Measurements from ENCODE around the gene CHRNB4.
"Not testable (repeated sequence)": the region's sequence is repeated elsewhere in the genome, so short reads cannot be mapped to it uniquely, and the experiment has no call there.

The CHRNB4 gene

GRCh38 chr15:78641102-78641748 lies at the start of gene CHRNB4:
CHRNB4 (minus strand) TSS chr15:78641210; CDS start chr15:78641133, 77 bp downstream.
- DNase-seq, result peak; percentile 42
- in situ Hi-C loops (cut with HindIII; ENCODE audit: low pct_ligation_motif_present, low pct_unique_long_range_greater_than_20kb, low sequenced_read_pairs), result no loop called here

- in situ Hi-C loops (cut with HindIII; ENCODE audit: low pct_ligation_motif_present, low pct_unique_long_range_greater_than_20kb, low sequenced_read_pairs), result no loop called here
These were observed 48.6 kb upstream of the CHRNB4 start for GRCh38 chr15:78689626-78690025.

GRCh38 chr15:78685925-78686324 lies 44.9 kb upstream of the CHRNB4 start:
- in situ Hi-C loops (cut with HindIII; ENCODE audit: low pct_ligation_motif_present, low pct_unique_long_range_greater_than_20kb, low sequenced_read_pairs), result no loop called here
- DNase-seq, result no peak

More at GRCh38 chr15:78689626-78690025, 48.6 kb upstream of the CHRNB4 start:
- DNase-seq, result no peak

GRCh38 chr15:78685159-78685921 lies 44.3 kb upstream of the CHRNB4 start:
- in situ Hi-C loops (cut with HindIII; ENCODE audit: low pct_ligation_motif_present, low pct_unique_long_range_greater_than_20kb, low sequenced_read_pairs), result no loop called here
- no peak for DNase-seq

- DNase-seq, result no peak
- in situ Hi-C loops (cut with HindIII; ENCODE audit: low pct_ligation_motif_present, low pct_unique_long_range_greater_than_20kb, low sequenced_read_pairs), result no loop called here
These were observed 43.6 kb upstream of the CHRNB4 start for GRCh38 chr15:78684657-78685056.

- in situ Hi-C loops (cut with HindIII; ENCODE audit: low pct_ligation_motif_present, low pct_unique_long_range_greater_than_20kb, low sequenced_read_pairs); DNase-seq: not testable (repeated sequence)
These were observed 42.6 kb upstream of the CHRNB4 start for GRCh38 chr15:78683599-78683998.

- DNase-seq, result no peak
- in situ Hi-C loops (cut with HindIII; ENCODE audit: low pct_ligation_motif_present, low pct_unique_long_range_greater_than_20kb, low sequenced_read_pairs), result no loop called here
These were observed 41.8 kb upstream of the CHRNB4 start for GRCh38 chr15:78682693-78683410.

- in situ Hi-C loops (cut with HindIII; ENCODE audit: low pct_ligation_motif_present, low pct_unique_long_range_greater_than_20kb, low sequenced_read_pairs), result no loop called here
- no peak for DNase-seq
These were observed 41.1 kb upstream of the CHRNB4 start for GRCh38 chr15:78682004-78682651.

GRCh38 chr15:78681281-78682003 lies 40.4 kb upstream of the CHRNB4 start:
- DNase-seq, result no peak
- in situ Hi-C loops (cut with HindIII; ENCODE audit: low pct_ligation_motif_present, low pct_unique_long_range_greater_than_20kb, low sequenced_read_pairs), result no loop called here

GRCh38 chr15:78680431-78681075 lies 39.5 kb upstream of the CHRNB4 start:
- in situ Hi-C loops (cut with HindIII; ENCODE audit: low pct_ligation_motif_present, low pct_unique_long_range_greater_than_20kb, low sequenced_read_pairs), result no loop called here
- no peak for DNase-seq

- in situ Hi-C loops (cut with HindIII; ENCODE audit: low pct_ligation_motif_present, low pct_unique_long_range_greater_than_20kb, low sequenced_read_pairs), result no loop called here
These were observed 38.1 kb upstream of the CHRNB4 start for GRCh38 chr15:78679089-78679511.

GRCh38 chr15:78676424-78677110 lies 35.6 kb upstream of the CHRNB4 start:
- no peak for DNase-seq
- in situ Hi-C loops (cut with HindIII; ENCODE audit: low pct_ligation_motif_present, low pct_unique_long_range_greater_than_20kb, low sequenced_read_pairs), result no loop called here

More at GRCh38 chr15:78679089-78679511, 38.1 kb upstream of the CHRNB4 start:
- DNase-seq, result no peak

- in situ Hi-C loops (cut with HindIII; ENCODE audit: low pct_ligation_motif_present, low pct_unique_long_range_greater_than_20kb, low sequenced_read_pairs), result no loop called here
- no peak for DNase-seq
These were observed 34.8 kb upstream of the CHRNB4 start for GRCh38 chr15:78675617-78676360.

GRCh38 chr15:78675206-78675605 lies 34.2 kb upstream of the CHRNB4 start:
- DNase-seq, result no peak

GRCh38 chr15:78673917-78674444 lies 33.0 kb upstream of the CHRNB4 start:
- in situ Hi-C loops (cut with HindIII; ENCODE audit: low pct_ligation_motif_present, low pct_unique_long_range_greater_than_20kb, low sequenced_read_pairs), result no loop called here
- no peak for DNase-seq

More at GRCh38 chr15:78675206-78675605, 34.2 kb upstream of the CHRNB4 start:
- in situ Hi-C loops (cut with HindIII; ENCODE audit: low pct_ligation_motif_present, low pct_unique_long_range_greater_than_20kb, low sequenced_read_pairs), result no loop called here

GRCh38 chr15:78673476-78673875 lies 32.5 kb upstream of the CHRNB4 start:
- DNase-seq, result no peak
- in situ Hi-C loops (cut with HindIII; ENCODE audit: low pct_ligation_motif_present, low pct_unique_long_range_greater_than_20kb, low sequenced_read_pairs), result no loop called here

Data from ACHN (cell line).